ENCODE measurements around the gene DMXL2.
A peak's percentile ranks its signal among the peaks of the same experiment; 100 is the strongest.
"Not testable (repeated sequence)": the region's sequence is repeated elsewhere in the genome, so short reads cannot be mapped to it uniquely, and the experiment has no call there.

The DMXL2 gene

GRCh38 chr15:51491941-51492340 lies 130.6 kb downstream of the DMXL2 start:
- no peak for DNase-seq

- no peak for DNase-seq
Measured at GRCh38 chr15:51484781-51485180, 137.8 kb downstream of the DMXL2 start.

GRCh38 chr15:51483985-51484384 lies 138.6 kb downstream of the DMXL2 start:
- DNase-seq, result no peak

- no peak for DNase-seq
Measured at GRCh38 chr15:51483520-51483919, 139.1 kb downstream of the DMXL2 start.

GRCh38 chr15:51475736-51476135 lies 146.8 kb downstream of the DMXL2 start:
- DNase-seq, result no peak

GRCh38 chr15:51470512-51470911 lies 152.1 kb downstream of the DMXL2 start:
- DNase-seq, result no peak

GRCh38 chr15:51460796-51461195 lies 161.8 kb downstream of the DMXL2 start:
- DNase-seq, result no peak

- DNase-seq, result no peak
Measured at GRCh38 chr15:51450001-51450400, 172.6 kb downstream of the DMXL2 start.

GRCh38 chr15:51448622-51449399 lies 173.8 kb downstream of the DMXL2 start:
- DNase-seq, result peak; percentile 58

GRCh38 chr15:51447855-51448621 lies 174.5 kb downstream of the DMXL2 start:
- DNase-seq, result no peak

- not testable (repeated sequence) for DNase-seq
Measured at GRCh38 chr15:51446029-51446744, 176.4 kb downstream of the DMXL2 start.

GRCh38 chr15:51444807-51445206 lies 177.8 kb downstream of the DMXL2 start:
- DNase-seq, result no peak

- no peak for DNase-seq
Measured at GRCh38 chr15:51444112-51444511, 178.5 kb downstream of the DMXL2 start.

GRCh38 chr15:51443282-51443914 lies 179.2 kb downstream of the DMXL2 start:
- no peak for DNase-seq

- DNase-seq, result no peak
Measured at GRCh38 chr15:51438526-51438925, 184.0 kb downstream of the DMXL2 start.

- DNase-seq, result no peak
Measured at GRCh38 chr15:51425517-51426040, 197.0 kb downstream of the DMXL2 start.

GRCh38 chr15:51424780-51425179 lies 197.8 kb downstream of the DMXL2 start:
- DNase-seq, result no peak

GRCh38 chr15:51423040-51423439 lies 199.5 kb downstream of the DMXL2 start:
- not testable (repeated sequence) for DNase-seq

- DNase-seq, result no peak
Measured at GRCh38 chr15:51416129-51416528, 206.4 kb downstream of the DMXL2 start.

GRCh38 chr15:51414256-51414860 lies 208.2 kb downstream of the DMXL2 start:
- DNase-seq, result no peak

GRCh38 chr15:51405693-51406523 lies 216.7 kb downstream of the DMXL2 start:
- DNase-seq, result no peak
